ENCODE results near the gene SOX21. TPM values are rescaled to one million over a fixed set of nuclear protein-coding genes. Genes with fewer than 3 reads are reported as not detected.
A peak's percentile ranks its signal among the peaks of the same experiment; 100 is the strongest.

Gene SOX21
- total RNA-seq, 1 donor from 2014 or later, result 1.1 TPM

- DNase-seq (ENCODE audit: low read depth) (no peak), FAIRE-seq (no peak)
- H3K27me3 ChIP-seq (ENCODE audit: control insufficient read depth, insufficient read depth, low read length), result peaks cover 3% of the 10 kb centered on the region
Measured at GRCh38 chr13:94717916-94718315, 5.6 kb upstream of the SOX21 start.

GRCh38 chr13:94716016-94716415 is 3.7 kb upstream of the SOX21 start:
- TF ChIP-seq, protein P1, sequence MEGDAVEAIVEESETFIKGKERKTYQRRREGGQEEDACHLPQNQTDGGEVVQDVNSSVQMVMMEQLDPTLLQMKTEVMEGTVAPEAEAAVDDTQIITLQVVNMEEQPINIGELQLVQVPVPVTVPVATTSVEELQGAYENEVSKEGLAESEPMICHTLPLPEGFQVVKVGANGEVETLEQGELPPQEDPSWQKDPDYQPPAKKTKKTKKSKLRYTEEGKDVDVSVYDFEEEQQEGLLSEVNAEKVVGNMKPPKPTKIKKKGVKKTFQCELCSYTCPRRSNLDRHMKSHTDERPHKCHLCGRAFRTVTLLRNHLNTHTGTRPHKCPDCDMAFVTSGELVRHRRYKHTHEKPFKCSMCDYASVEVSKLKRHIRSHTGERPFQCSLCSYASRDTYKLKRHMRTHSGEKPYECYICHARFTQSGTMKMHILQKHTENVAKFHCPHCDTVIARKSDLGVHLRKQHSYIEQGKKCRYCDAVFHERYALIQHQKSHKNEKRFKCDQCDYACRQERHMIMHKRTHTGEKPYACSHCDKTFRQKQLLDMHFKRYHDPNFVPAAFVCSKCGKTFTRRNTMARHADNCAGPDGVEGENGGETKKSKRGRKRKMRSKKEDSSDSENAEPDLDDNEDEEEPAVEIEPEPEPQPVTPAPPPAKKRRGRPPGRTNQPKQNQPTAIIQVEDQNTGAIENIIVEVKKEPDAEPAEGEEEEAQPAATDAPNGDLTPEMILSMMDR (IDR thresholded peaks at IDR 0.05; ENCODE audit: insufficient read depth, low read length, severe bottlenecking), result peak; percentile 5
- H3K36me3 ChIP-seq (ENCODE audit: control insufficient read depth, insufficient read depth, low read length), result no peaks in the 10 kb centered on the region
- FAIRE-seq, result no peak
- H3K4me3 ChIP-seq (ENCODE audit: low read depth, low read length), result no peak overlapping the region
- DNase-seq (ENCODE audit: low read depth), result no peak
- H3K27me3 ChIP-seq (ENCODE audit: control insufficient read depth, insufficient read depth, low read length), result peaks cover 3% of the 10 kb centered on the region

More at GRCh38 chr13:94717916-94718315, 5.6 kb upstream of the SOX21 start:
- TF ChIP-seq, protein P1 (IDR thresholded peaks at IDR 0.05; ENCODE audit: insufficient read depth, low read length, severe bottlenecking), result no peak
- no peaks in the 10 kb centered on the region for H3K36me3 ChIP-seq (ENCODE audit: control insufficient read depth, insufficient read depth, low read length)
- H3K4me3 ChIP-seq (ENCODE audit: low read depth, low read length), result no peak overlapping the region

DNA sequence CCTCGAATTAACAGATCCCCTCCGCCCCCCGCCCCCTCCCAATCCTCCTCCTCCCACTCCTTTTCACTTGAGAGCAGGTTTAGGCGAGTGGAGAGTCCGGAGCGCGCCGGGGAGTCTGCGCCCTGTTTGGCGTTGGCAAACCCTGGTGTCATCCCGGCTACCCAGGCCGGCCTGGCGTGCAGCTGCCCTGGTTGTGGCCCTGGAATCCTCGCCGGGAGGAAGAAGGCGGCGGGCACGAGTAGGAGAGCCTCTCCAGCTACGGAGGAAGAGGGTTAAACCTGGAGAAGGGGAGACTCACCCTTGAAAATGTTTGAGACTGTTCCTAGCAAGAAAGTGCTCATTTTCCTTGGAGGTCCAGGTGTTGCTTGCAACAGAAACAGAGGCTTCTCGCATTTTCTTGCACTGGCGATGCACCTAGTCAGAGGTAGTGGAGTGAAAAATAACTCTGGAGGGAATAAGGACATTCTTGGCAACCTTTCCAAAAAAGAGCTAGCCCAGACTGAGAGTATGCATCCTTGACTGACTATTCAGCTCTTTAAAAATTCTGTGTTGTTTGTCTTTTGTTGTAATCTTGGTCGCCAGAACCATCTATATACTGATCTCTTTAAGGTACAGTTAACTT is 1.3 kb upstream of the SOX21 start:
- Histone ChIP-seq H3K4me3 (ENCODE audit: low read depth, low read length) (peak overlapping the region; percentile 36), H3K27me3 (ENCODE audit: control insufficient read depth, insufficient read depth, low read length) (peaks cover 4% of the 10 kb centered on the region), H3K36me3 (ENCODE audit: control insufficient read depth, insufficient read depth, low read length) (no peaks in the 10 kb centered on the region)
- DNase-seq (ENCODE audit: low read depth), result no peak
- no peak for FAIRE-seq
- TF ChIP-seq, protein P1 (IDR thresholded peaks at IDR 0.05; ENCODE audit: insufficient read depth, low read length, severe bottlenecking), result no peak

DNA sequence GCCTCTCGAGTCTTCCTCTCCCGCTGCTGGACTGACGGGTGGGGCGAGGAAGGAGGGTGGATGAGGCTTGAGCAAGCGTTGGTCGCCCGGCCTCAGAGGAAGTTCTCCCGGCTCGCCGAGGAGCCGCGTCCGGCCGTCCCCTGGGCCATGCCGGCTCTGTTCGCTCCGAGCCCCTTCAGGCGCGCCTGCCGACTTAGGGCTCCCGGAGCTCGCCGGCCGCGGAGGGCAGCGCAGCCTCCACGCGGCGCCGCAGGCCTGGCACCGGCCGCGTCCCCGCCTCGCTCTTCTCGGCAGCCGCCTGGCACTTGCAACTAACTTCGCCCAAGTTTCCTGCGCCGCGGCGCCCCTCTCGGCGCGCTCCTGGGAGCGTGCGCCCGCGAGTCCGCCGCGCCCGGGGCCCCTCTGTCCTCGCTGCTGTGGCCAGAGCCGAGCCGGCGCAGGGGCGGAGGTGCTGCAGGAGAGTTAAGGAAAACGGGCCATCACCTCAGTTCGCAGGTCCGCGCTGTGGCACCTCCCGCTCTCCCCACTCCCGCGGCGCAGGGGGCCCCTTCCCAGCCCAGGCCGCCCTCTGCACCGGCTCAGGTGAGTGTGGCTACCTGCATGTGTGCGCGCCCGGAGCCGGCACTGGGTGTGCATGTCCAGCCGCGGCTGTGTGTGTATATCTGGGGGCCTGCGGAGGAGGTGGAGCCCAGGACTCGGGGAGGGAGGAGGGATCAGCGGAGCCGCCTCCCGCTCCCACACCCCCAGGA is 641 bp upstream of the SOX21 start:
- Histone ChIP-seq H3K4me3 (ENCODE audit: low read depth, low read length) (peak overlapping the region; percentile 36), H3K27me3 (ENCODE audit: control insufficient read depth, insufficient read depth, low read length) (peaks cover 4% of the 10 kb centered on the region), H3K36me3 (ENCODE audit: control insufficient read depth, insufficient read depth, low read length) (no peaks in the 10 kb centered on the region)
- FAIRE-seq (no peak), DNase-seq (ENCODE audit: low read depth) (no peak)
- TF ChIP-seq, protein P1 (IDR thresholded peaks at IDR 0.05; ENCODE audit: insufficient read depth, low read length, severe bottlenecking), result no peak

GRCh38 chr13:94711561-94712286 is 621 bp downstream of the SOX21 start:
- peaks cover 10% of the 10 kb centered on the region for H3K27me3 ChIP-seq (ENCODE audit: control insufficient read depth, insufficient read depth, low read length)
- no peak for FAIRE-seq
- DNase-seq (ENCODE audit: low read depth), result no peak
- TF ChIP-seq, protein P1 (IDR thresholded peaks at IDR 0.05; ENCODE audit: insufficient read depth, low read length, severe bottlenecking), result no peak
- no peaks in the 10 kb centered on the region for H3K36me3 ChIP-seq (ENCODE audit: control insufficient read depth, insufficient read depth, low read length)
- peak overlapping the region; percentile 36 for H3K4me3 ChIP-seq (ENCODE audit: low read depth, low read length)

Measured in bronchial epithelial cell (primary cell).